ENCODE results near the gene C1RL. TPM values are rescaled to one million over a fixed set of nuclear protein-coding genes. Genes with fewer than 3 reads are reported as not detected.

Gene C1RL
- total RNA-seq: 10 to 100 TPM; 18.7 to 34.7 TPM

- Histone ChIP-seq H3K9me3 (peaks cover 3 to 10% of the 10 kb centered on the region in 2 donors), H3K4me1 (peaks cover 0 to 24% of the 10 kb centered on the region in 2 donors), H3K27ac (peak within 1 kb of the TSS; percentile 81 to 84), H3K27me3 (no peaks in the 10 kb centered on the region), H3K36me3 (peaks cover 8% of the 10 kb centered on the region), H3K4me3 (peak within 1 kb of the TSS; percentile 44 to 50)
- DNase-seq (ENCODE audit: low spot score): peak; percentile 97
- peak; percentile 96 to 97 for TF ChIP-seq CTCF (IDR thresholded peaks at IDR 0.05)
Observed at GRCh38 chr12:7108796-7109571, at the start of gene C1RL. Gene C1RL (minus strand): TSS chr12:7109214. CDS start chr12:7109180, 34 bp downstream.

- TF ChIP-seq CTCF (IDR thresholded peaks at IDR 0.05): no peak
- Histone ChIP-seq H3K27ac (no peak overlapping the region), H3K9me3 (no peaks in the 10 kb centered on the region), H3K4me3 (no peak overlapping the region), H3K4me1 (no peaks in the 10 kb centered on the region), H3K36me3 (no peaks in the 10 kb centered on the region), H3K27me3 (no peaks in the 10 kb centered on the region)
- no peak for DNase-seq (ENCODE audit: low spot score)
Observed at GRCh38 chr12:7157391-7157790, 48.4 kb upstream of the C1RL start.

GRCh38 chr12:7156259-7157197 is 47.5 kb upstream of the C1RL start:
- Histone ChIP-seq H3K4me1 (no peaks in the 10 kb centered on the region), H3K9me3 (no peaks in the 10 kb centered on the region), H3K36me3 (no peaks in the 10 kb centered on the region), H3K27ac (no peak overlapping the region), H3K4me3 (no peak overlapping the region), H3K27me3 (no peaks in the 10 kb centered on the region)
- no peak for TF ChIP-seq CTCF (IDR thresholded peaks at IDR 0.05)
- DNase-seq (ENCODE audit: low spot score): no peak

GRCh38 chr12:7155471-7156034 is 46.5 kb upstream of the C1RL start:
- no peak for DNase-seq (ENCODE audit: low spot score)
- no peaks in the 10 kb centered on the region for H3K36me3 ChIP-seq

More at GRCh38 chr12:7155471-7156034, 46.5 kb upstream of the C1RL start:
- Histone ChIP-seq H3K27me3 (no peaks in the 10 kb centered on the region), H3K9me3 (no peaks in the 10 kb centered on the region), H3K27ac (no peak overlapping the region), H3K4me3 (no peak overlapping the region), H3K4me1 (no peaks in the 10 kb centered on the region)
- no peak for TF ChIP-seq CTCF (IDR thresholded peaks at IDR 0.05)

Data from right atrium auricular region (tissue), 2 donors.